ENCODE results near the gene CYTIP.

Gene CYTIP

GRCh38 chr2:157460897-157461296 is 17.0 kb upstream of the CYTIP start:
- DNase-seq = no peak

- no peak for DNase-seq
These were observed 16.5 kb upstream of the CYTIP start for GRCh38 chr2:157460384-157460837.

GRCh38 chr2:157459486-157459885 is 15.6 kb upstream of the CYTIP start:
- no peak for DNase-seq

GRCh38 chr2:157447741-157448140 is 3.9 kb upstream of the CYTIP start:
- DNase-seq = no peak

- no peak for DNase-seq
These were observed 3.1 kb upstream of the CYTIP start for GRCh38 chr2:157447031-157447430.

GRCh38 chr2:157444641-157445040 is 752 bp upstream of the CYTIP start:
- DNase-seq = no peak

- no peak for DNase-seq
These were observed 799 bp downstream of the CYTIP start for GRCh38 chr2:157443090-157443489.

- DNase-seq = no peak
These were observed 1.3 kb downstream of the CYTIP start for GRCh38 chr2:157442636-157443035.

- DNase-seq = no peak
These were observed 1.7 kb downstream of the CYTIP start for GRCh38 chr2:157442191-157442590.

GRCh38 chr2:157441072-157441454 is 2.8 kb downstream of the CYTIP start:
- no peak for DNase-seq

GRCh38 chr2:157440404-157441071 is 3.4 kb downstream of the CYTIP start:
- DNase-seq = no peak

GRCh38 chr2:157439824-157440186 is 4.1 kb downstream of the CYTIP start:
- no peak for DNase-seq

- no peak for DNase-seq
These were observed 4.7 kb downstream of the CYTIP start for GRCh38 chr2:157438863-157439823.

GRCh38 chr2:157433394-157433793 is 10.5 kb downstream of the CYTIP start:
- no peak for DNase-seq

- no peak for DNase-seq
These were observed 11.3 kb downstream of the CYTIP start for GRCh38 chr2:157432475-157433106.

- no peak for DNase-seq
These were observed 12.7 kb downstream of the CYTIP start for GRCh38 chr2:157431176-157431575.

- no peak for DNase-seq
These were observed 15.3 kb downstream of the CYTIP start for GRCh38 chr2:157428500-157429175.

GRCh38 chr2:157427922-157428303 is 16.0 kb downstream of the CYTIP start:
- no peak for DNase-seq

GRCh38 chr2:157427003-157427921 is 16.6 kb downstream of the CYTIP start:
- no peak for DNase-seq

- no peak for DNase-seq
These were observed 17.4 kb downstream of the CYTIP start for GRCh38 chr2:157426477-157426994.

GRCh38 chr2:157424374-157424773 is 19.5 kb downstream of the CYTIP start:
- no peak for DNase-seq

- DNase-seq = no peak
These were observed 21.9 kb downstream of the CYTIP start for GRCh38 chr2:157421964-157422363.

Data from activated CD4-positive, alpha-beta T cell treated with anti-CD3 and anti-CD28 coated beads, Interleukin-2, amount 50 U/mL, for 1 hour (primary cell).